Left forelimb (tissue), 1 donor: Measurements from ENCODE around the gene DAPK1.
"Not testable (repeated sequence)": the region's sequence is repeated elsewhere in the genome, so short reads cannot be mapped to it uniquely, and the experiment has no call there.

ENCODE experiments used
- DNase-seq: peaks from one replicate; pipeline ENCODE4 v3.0.0-alpha.2; 2018; ENCODE audit warnings: low spot score

Gene DAPK1

GRCh38 chr9:87741891-87742290 lies 244.2 kb downstream of the DAPK1 start:
- no peak for DNase-seq

- DNase-seq: no peak
Measured at GRCh38 chr9:87742813-87743428, 245.3 kb downstream of the DAPK1 start.

- not testable (repeated sequence) for DNase-seq
Measured at GRCh38 chr9:87744247-87744646, 246.6 kb downstream of the DAPK1 start.

- DNase-seq: no peak
Measured at GRCh38 chr9:87746186-87746585, 248.5 kb downstream of the DAPK1 start.

GRCh38 chr9:87748881-87749280 lies 251.2 kb downstream of the DAPK1 start:
- DNase-seq: no peak

- no peak for DNase-seq
Measured at GRCh38 chr9:87749335-87750035, 251.8 kb downstream of the DAPK1 start.

- no peak for DNase-seq
Measured at GRCh38 chr9:87750726-87751125, 253.1 kb downstream of the DAPK1 start.

- DNase-seq: no peak
Measured at GRCh38 chr9:87751423-87751822, 253.8 kb downstream of the DAPK1 start.

GRCh38 chr9:87751868-87752267 lies 254.2 kb downstream of the DAPK1 start:
- DNase-seq: no peak

GRCh38 chr9:87753313-87753712 lies 255.6 kb downstream of the DAPK1 start:
- DNase-seq: no peak
